Germinal center (tissue), 1 donor: Measurements from ENCODE around the gene ANKS4B.
"Not testable (repeated sequence)": the region's sequence is repeated elsewhere in the genome, so short reads cannot be mapped to it uniquely, and the experiment has no call there.

Experiments used
- DNase-seq: peaks from one replicate; pipeline ENCODE4 v3.0.0; 2012; ENCODE audit warnings: mixed read lengths, low spot score

The ANKS4B gene

GRCh38 chr16:21233521-21234150, at the start of gene ANKS4B:
Gene ANKS4B, plus strand, starts transcription at chr16:21233699. Its CDS starts 39 bp downstream, at chr16:21233738.
- no peak for DNase-seq

- DNase-seq, result no peak
These were observed 49.5 kb upstream of the ANKS4B start for GRCh38 chr16:21183995-21184394.

GRCh38 chr16:21184834-21185233, 48.7 kb upstream of the ANKS4B start:
- DNase-seq, result no peak

GRCh38 chr16:21185659-21186325, 47.7 kb upstream of the ANKS4B start:
- DNase-seq, result no peak

GRCh38 chr16:21186326-21186691, 47.2 kb upstream of the ANKS4B start:
- DNase-seq, result no peak

GRCh38 chr16:21189311-21189710, 44.2 kb upstream of the ANKS4B start:
- DNase-seq, result no peak

- DNase-seq, result no peak
These were observed 43.5 kb upstream of the ANKS4B start for GRCh38 chr16:21190013-21190412.

- no peak for DNase-seq
These were observed 42.9 kb upstream of the ANKS4B start for GRCh38 chr16:21190599-21190998.

- DNase-seq, result no peak
These were observed 40.5 kb upstream of the ANKS4B start for GRCh38 chr16:21192991-21193390.

GRCh38 chr16:21194771-21195301, 38.7 kb upstream of the ANKS4B start:
- DNase-seq, result no peak

- not testable (repeated sequence) for DNase-seq
These were observed 38.2 kb upstream of the ANKS4B start for GRCh38 chr16:21195330-21195729.

- DNase-seq, result no peak
These were observed 36.4 kb upstream of the ANKS4B start for GRCh38 chr16:21197112-21197511.

GRCh38 chr16:21197621-21198020, 35.9 kb upstream of the ANKS4B start:
- DNase-seq, result no peak

GRCh38 chr16:21199607-21200218, 33.8 kb upstream of the ANKS4B start:
- no peak for DNase-seq

- DNase-seq, result no peak
These were observed 30.2 kb upstream of the ANKS4B start for GRCh38 chr16:21203155-21203797.

GRCh38 chr16:21205303-21205702, 28.2 kb upstream of the ANKS4B start:
- DNase-seq, result no peak

GRCh38 chr16:21206550-21206949, 26.9 kb upstream of the ANKS4B start:
- no peak for DNase-seq

GRCh38 chr16:21208446-21209230, 24.9 kb upstream of the ANKS4B start:
- no peak for DNase-seq

GRCh38 chr16:21211486-21211885, 22.0 kb upstream of the ANKS4B start, which contains the start of gene ZP2:
Gene ZP2, minus strand, starts transcription at chr16:21211574. Its CDS starts 27 bp downstream, at chr16:21211547.
- no peak for DNase-seq

GRCh38 chr16:21214086-21214485, 19.4 kb upstream of the ANKS4B start:
- DNase-seq, result no peak

GRCh38 chr16:21217121-21217520, 16.4 kb upstream of the ANKS4B start:
- DNase-seq, result no peak

- no peak for DNase-seq
These were observed 15.3 kb upstream of the ANKS4B start for GRCh38 chr16:21218153-21218552.
